Pulmonary artery endothelial cell (primary cell): ENCODE results near the gene PDILT. TPM values are rescaled to one million over a fixed set of nuclear protein-coding genes. Genes with fewer than 3 reads are reported as not detected.

Experiments
- DNase-seq: peaks from one replicate; pipeline ENCODE4 v3.0.0-alpha.2; 2011; ENCODE audit warnings: low read depth, low spot score
- total RNA-seq: library from RNA; depleted of rRNA; stranded (reverse); fragments of >200 nt; gene quantifications from 2 replicates; pipeline ENCODE4 v1.2.3, GENCODE V29; 2014

The PDILT gene
- total RNA-seq, 1 donor from 2014 or later: not detected

GRCh38 chr16:20364051-20364450 lies 40.5 kb downstream of the PDILT start:
- no peak for DNase-seq

DNA sequence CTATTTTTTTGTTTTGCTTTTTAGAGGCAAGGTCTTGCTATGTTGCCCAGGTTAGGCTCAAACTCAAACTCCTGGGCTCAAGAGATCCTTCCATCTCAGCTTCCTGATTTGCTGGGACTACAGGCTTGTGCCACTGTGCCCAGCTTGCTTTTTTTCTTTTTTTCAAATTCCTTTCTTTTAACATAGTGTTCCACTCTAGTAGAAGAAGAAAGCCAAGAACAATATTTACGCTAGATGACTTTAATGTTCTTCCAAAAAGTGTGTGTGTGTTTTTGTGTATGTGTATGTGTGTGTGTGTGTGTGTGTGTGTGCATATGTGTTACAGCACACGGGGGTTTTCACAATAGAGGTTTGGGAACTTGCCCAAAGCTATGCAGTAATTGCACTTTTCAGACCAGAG lies 41.3 kb downstream of the PDILT start:
- DNase-seq: no peak

- no peak for DNase-seq
Measured at GRCh38 chr16:20359997-20360396, 44.5 kb downstream of the PDILT start.

DNA sequence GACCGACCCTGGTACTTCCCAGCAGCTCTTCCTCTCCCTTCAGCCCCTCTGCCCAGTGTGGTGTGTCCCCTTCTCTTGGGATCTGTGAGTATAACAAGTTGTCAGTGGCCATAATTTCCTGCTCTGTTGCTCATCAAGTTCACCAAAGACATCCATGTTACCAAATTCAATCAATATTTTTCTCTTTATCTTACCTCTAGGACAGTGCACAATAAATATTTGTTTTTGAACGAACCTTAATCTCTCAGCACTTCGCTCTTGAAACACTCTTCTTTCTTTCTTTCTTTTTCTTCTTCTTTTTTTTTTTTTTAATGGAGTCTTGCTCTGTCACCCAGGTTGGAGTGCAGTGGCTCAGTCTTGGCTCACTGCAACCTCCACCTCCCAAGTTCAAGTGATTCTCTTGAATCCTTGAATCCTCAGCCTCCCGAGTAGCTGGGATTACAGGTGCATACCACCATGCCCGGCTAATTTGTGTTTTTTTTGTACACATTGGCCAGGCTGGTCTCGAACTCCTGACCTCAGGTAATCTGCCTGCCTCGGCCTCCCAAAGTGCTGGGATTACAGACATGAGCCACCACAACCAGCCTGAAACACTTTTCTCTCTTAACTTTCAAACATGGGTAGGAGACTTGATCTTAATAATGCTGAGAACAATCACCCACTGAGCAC lies 49.3 kb downstream of the PDILT start:
- DNase-seq: no peak

GRCh38 chr16:20353379-20353778 lies 51.2 kb downstream of the PDILT start:
- DNase-seq: no peak

- no peak for DNase-seq
Measured at GRCh38 chr16:20352615-20353014, 51.9 kb downstream of the PDILT start, which contains the start of gene UMOD. TSS of gene UMOD (minus strand) at chr16:20352715. CDS start at chr16:20350737, 1,978 bp downstream.

GRCh38 chr16:20349615-20350014 lies 54.9 kb downstream of the PDILT start:
- DNase-seq: no peak

DNA sequence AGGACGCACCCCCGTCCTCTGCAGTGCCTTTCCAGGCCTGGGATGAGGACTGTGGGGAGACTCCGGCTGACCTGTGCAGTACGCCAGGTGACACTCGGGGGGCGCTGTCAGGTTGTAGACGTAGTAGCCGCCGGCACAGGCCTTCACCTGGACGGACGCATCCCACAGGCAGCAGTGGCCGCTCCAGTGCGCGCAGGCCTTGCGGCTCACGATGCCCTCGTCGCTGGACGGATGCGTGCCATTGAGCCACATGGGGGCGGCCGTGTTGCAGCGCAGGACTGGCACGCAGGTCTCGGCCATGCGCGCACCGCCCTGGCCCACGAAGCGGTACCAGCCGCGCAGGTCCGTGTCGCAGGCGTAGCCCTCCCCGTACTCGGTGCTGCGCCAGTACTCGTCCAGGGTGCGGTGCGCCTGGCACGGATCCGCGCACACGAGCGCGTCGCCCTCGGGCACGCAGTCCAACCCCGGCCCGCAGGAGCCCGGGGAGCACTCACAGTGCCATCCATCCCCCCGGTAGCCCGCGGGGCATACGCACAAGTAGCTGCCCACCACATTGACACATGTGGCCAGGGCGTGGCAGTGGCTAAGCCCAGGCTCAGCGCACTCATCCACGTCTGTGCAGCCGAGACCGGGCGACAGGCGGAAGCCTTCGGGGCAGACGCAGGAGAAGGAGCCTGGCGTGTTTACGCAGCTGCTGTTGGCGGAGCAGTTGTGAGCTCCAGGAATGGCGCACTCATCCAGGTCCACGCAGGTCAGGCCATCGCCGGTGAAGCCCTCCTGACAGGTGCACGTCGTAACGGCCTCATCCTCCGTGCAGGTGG lies 56.0 kb downstream of the PDILT start:
- no peak for DNase-seq

DNA sequence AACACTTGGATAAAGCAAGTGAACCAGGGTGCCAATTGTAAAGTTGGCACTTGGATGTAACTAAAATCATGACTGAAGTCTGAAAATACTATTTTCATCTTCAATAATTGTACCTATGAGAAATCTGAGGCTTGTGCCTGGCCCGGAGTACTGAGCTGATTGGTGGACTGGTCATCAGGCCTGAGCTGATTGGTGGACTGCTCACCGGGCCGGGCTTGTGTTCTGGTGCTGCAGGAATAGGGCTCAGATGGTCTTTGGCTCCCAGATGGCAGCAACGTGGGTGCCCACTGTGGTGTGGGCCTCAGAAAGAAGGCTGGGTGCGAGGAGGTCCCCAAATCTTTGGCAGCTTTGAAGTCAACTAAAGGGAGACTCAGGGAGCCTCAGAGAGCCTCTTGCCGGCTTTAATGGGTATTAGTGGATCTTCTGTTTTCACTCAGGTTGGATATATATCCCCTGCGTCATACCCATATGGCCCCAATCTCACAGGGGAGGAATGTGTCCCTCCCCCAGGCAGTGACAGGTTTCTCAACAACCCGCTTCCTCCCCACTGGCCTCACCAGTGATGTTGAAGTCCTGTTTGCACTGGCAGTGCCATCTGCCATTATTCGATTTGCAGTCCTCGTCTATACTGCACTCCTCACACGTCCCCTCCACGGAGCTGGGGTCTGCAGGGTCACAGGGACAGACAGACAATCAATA lies 56.7 kb downstream of the PDILT start:
- no peak for DNase-seq

DNA sequence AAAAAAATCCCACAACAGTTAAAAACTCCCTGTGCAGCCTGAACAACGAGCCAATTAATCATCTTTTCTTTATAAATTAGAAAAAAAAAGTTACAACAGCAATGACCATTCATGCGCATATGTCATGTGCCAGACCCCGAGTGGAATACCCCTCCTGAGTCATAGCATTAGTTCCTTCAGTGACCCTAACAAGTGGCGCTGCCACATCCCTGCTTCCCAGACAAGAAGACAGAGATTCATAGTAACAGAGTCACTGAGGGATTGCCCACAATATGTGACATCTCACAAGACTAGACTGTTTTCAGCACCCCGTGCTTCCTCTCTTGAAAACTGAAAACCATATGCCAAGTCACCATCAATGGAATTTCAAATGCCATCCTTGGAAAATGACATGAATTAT lies 59.9 kb downstream of the PDILT start:
- no peak for DNase-seq

- no peak for DNase-seq
Measured at GRCh38 chr16:20339744-20340143, 64.8 kb downstream of the PDILT start.

GRCh38 chr16:20336955-20337354 lies 67.6 kb downstream of the PDILT start:
- DNase-seq: no peak

- DNase-seq: no peak
Measured at GRCh38 chr16:20334396-20334795, 70.1 kb downstream of the PDILT start.

DNA sequence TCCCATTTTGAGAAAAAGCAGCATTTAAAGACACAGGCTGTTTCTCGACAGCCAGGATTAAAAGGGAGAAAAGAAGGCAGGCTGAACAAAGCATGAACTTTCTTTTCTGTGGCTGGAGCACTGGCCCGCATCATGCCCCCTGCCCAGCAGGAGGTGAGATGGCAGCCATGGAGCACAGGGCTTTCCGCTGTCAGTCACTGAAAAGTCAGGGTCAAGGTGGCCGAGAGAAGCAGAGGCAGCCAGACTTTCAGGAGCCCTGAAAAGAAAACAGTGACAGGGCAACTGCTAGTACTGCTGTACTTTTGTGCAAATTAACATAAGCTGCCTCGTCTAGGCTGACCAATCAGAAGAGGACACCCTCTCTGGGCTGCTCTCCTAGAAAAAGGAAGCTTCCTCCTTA lies 71.4 kb downstream of the PDILT start:
- no peak for DNase-seq

GRCh38 chr16:20332411-20332810 lies 72.1 kb downstream of the PDILT start:
- no peak for DNase-seq

DNA sequence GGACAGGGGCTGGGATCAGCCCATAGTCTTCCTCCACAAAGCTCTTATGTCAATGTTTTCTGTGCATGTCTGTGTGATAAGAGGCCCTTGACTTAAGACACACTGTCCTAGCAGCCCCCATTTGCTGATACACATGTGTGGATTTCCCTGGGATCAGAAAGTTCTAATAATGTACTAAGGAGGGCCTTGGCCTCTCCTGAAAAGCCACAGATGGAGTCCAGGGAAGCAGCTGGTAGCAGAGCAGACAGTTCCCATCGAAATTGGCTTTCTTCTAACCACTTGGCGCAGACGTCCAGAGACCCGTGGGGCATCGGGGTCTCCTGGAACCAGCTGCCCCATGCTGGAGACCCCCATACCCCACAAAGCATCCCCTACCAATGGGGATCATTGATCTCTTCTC lies 72.9 kb downstream of the PDILT start:
- DNase-seq: no peak

DNA sequence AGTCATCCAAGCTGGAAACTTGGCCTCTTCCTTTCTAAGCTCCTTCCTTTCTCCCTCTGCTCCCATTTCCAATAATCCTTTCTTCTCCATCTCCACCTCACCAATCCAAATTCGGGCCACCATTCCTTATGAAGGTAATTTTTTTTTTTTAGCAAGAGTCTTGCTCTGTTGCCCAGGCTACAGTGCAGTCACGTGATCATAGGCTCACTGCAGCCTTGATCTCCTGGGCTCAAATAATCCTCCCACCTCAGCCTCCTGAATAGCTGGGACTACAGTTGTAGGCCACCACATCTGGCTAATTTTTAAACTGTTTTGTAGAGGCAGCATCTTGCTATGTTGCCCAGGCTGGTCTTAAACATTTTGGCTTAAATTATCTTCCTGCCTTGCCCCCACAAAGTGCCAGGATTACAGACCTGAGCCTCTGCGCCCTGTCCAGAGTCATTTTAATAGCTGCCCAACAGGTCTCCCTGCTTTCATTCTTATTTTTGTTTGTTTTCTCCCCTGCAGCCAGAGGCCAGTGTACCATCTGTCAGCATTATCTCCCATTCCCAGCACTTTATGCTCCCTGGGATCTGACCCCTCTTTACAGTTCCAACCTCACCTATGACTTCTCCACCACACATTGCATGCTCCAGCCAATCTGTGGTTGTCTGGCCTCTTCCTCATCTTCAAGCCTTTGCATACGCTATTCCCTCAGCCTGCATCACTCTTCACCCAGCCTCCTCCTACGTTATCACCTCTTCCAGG lies 75.0 kb downstream of the PDILT start:
- no peak for DNase-seq

GRCh38 chr16:20327444-20328041 lies 77.0 kb downstream of the PDILT start, which contains the start of gene GP2:
TSS of gene GP2 (minus strand) at chr16:20327513. CDS start at chr16:20326431, 1,082 bp downstream.
- DNase-seq: no peak

DNA sequence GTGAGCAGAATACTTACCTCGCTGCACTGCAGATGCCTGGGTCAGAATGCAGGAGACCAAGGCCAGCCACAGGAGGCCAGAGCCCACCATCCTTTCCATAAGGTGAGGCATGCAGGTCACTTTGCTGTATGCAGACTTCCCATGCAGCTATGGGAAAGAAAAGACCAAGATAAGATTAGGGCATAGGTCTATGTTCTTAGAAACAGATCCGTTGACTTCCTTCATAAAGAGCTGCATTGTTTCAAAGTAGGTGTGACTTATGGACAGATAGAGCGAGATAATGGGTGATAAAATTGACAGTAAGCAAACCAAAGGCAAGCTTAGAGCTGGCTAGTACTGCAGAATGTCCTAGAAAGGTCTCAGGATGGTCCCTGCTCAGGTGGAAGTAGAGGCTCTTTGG lies 78.2 kb downstream of the PDILT start:
- no peak for DNase-seq

DNA sequence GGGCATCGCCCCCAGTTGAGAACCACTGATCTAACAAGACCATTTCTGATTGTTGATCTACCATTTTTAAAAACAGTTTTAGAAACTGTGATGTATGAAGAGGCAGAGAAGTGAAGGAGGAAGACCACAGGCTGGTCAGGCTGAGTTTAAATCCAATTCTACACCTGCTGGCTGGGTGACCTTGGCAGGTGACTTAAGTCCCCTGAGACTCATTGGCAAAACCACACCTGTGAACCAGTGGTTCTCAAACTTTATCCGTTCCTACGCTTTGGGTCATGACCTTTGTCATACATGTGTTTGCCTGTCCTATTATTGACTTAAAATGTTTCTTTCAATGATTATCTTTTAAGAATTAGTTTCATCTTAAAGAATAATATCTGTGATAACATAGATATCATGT lies 79.5 kb downstream of the PDILT start:
- no peak for DNase-seq

DNA sequence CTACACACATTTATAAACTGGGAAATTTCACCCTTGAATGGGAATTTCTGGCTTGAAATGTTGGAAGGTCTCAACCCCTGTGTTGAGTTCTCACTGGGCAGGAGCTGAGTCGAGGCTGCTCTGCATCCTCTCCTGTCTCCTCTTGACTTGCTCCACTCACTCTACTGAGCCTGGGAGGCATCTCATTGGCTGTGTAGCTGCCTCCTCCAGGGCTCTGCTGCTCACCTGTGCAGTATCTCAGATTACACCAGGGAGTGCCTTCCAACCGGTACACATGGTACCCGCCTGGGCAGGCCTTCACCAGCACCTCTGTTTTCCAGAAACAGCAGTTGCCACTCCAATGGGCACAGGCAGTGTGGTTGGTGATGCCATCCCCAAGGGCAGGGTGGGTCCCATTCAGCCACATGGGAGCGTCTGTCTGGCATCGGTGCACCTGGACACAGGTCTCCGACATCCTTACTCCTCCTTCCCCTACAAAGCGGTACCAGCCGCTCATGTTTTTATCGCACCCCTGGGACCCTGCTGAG lies 80.9 kb downstream of the PDILT start:
- DNase-seq: no peak
